ENCODE results near the gene IGFALS. TPM values are rescaled to one million over a fixed set of nuclear protein-coding genes. Genes with fewer than 3 reads are reported as not detected.

IGFALS gene
- total RNA-seq, 2 donors from 2014 or later: not detected

- DNase-seq (ENCODE audit: low spot score in 2 of 2) (no peak), ATAC-seq (no peak)
- Mint-ChIP-seq H3K9me3 (no peaks in the 10 kb centered on the region), H3K36me3 (peaks cover 11 to 14% of the 10 kb centered on the region in 2 donors), H3K27ac (peak overlapping the region in 1 of 2 donors; percentile 9)
These were observed 18.3 kb downstream of the IGFALS start for GRCh38 chr16:1775006-1775845.

GRCh38 chr16:1774448-1774780 is 19.1 kb downstream of the IGFALS start:
- no peak for DNase-seq (ENCODE audit: low spot score in 2 of 2)
- peaks cover 11 to 15% of the 10 kb centered on the region in 2 donors for H3K36me3 Mint-ChIP-seq
- no peaks in the 10 kb centered on the region for H3K9me3 Mint-ChIP-seq
- peak overlapping the region in 1 of 2 donors; percentile 88 for H3K27ac Mint-ChIP-seq
- no peak for ATAC-seq

- Mint-ChIP-seq H3K9me3 (no peaks in the 10 kb centered on the region), H3K36me3 (peaks cover 11 to 15% of the 10 kb centered on the region in 2 donors), H3K27ac (peak overlapping the region; percentile 81 to 88)
- DNase-seq (ENCODE audit: low spot score in 2 of 2) (no peak), ATAC-seq (no peak)
These were observed 19.6 kb downstream of the IGFALS start for GRCh38 chr16:1773703-1774447.

- ATAC-seq (peak; percentile 59 to 63), DNase-seq (ENCODE audit: low spot score in 2 of 2) (peak; percentile 82 to 88)
- no peaks in the 10 kb centered on the region for H3K9me3 Mint-ChIP-seq
- peak within 1 kb of the TSS; percentile 88 to 100 for H3K27ac Mint-ChIP-seq
- H3K36me3 Mint-ChIP-seq: peaks cover 11 to 15% of the 10 kb centered on the region in 2 donors
These were observed 20.4 kb downstream of the IGFALS start, which contains the start of gene MRPS34 for GRCh38 chr16:1772908-1773702. Gene MRPS34 (minus strand): TSS chr16:1773134. CDS start chr16:1773119, 15 bp downstream.

- ATAC-seq (peak; percentile 42), DNase-seq (ENCODE audit: low spot score in 2 of 2) (peak; percentile 64 to 76)
- peak within 1 kb of the TSS; percentile 88 to 100 for H3K27ac Mint-ChIP-seq
- H3K9me3 Mint-ChIP-seq: no peaks in the 10 kb centered on the region
- peaks cover 11 to 15% of the 10 kb centered on the region in 2 donors for H3K36me3 Mint-ChIP-seq
These were observed 21.1 kb downstream of the IGFALS start, which contains the start of gene EME2 for GRCh38 chr16:1772362-1772907. Gene EME2 (plus strand): TSS chr16:1772810. CDS start chr16:1773228, 418 bp downstream.

- no peaks in the 10 kb centered on the region for H3K9me3 Mint-ChIP-seq
- ATAC-seq: no peak
- DNase-seq (ENCODE audit: low spot score in 2 of 2): no peak
- peaks cover 11 to 15% of the 10 kb centered on the region in 2 donors for H3K36me3 Mint-ChIP-seq
- peak overlapping the region; percentile 88 to 100 for H3K27ac Mint-ChIP-seq
These were observed 21.6 kb downstream of the IGFALS start for GRCh38 chr16:1771864-1772361.

GRCh38 chr16:1771188-1771863 is 22.2 kb downstream of the IGFALS start, which contains the start of gene NME3:
Gene NME3 (minus strand): TSS chr16:1771543. CDS start chr16:1771534, 9 bp downstream.
- peaks cover 11 to 15% of the 10 kb centered on the region in 2 donors for H3K36me3 Mint-ChIP-seq
- ATAC-seq (peak; percentile 54 to 60), DNase-seq (ENCODE audit: low spot score in 2 of 2) (peak; percentile 82 to 86)
- no peaks in the 10 kb centered on the region for H3K9me3 Mint-ChIP-seq
- peak within 1 kb of the TSS; percentile 88 to 100 for H3K27ac Mint-ChIP-seq

GRCh38 chr16:1770328-1771187 is 22.9 kb downstream of the IGFALS start:
- H3K27ac Mint-ChIP-seq: peak overlapping the region; percentile 84 to 92
- H3K9me3 Mint-ChIP-seq: no peaks in the 10 kb centered on the region
- DNase-seq (ENCODE audit: low spot score in 2 of 2) (peak; percentile 49 to 77), ATAC-seq (peak; percentile 0 to 35)
- H3K36me3 Mint-ChIP-seq: peaks cover 11 to 15% of the 10 kb centered on the region in 2 donors

- ATAC-seq (no peak), DNase-seq (ENCODE audit: low spot score in 2 of 2) (no peak)
- Mint-ChIP-seq H3K9me3 (no peaks in the 10 kb centered on the region), H3K27ac (peak overlapping the region; percentile 84 to 92), H3K36me3 (peaks cover 11 to 15% of the 10 kb centered on the region in 2 donors)
These were observed 23.9 kb downstream of the IGFALS start for GRCh38 chr16:1769402-1770300.

- peak overlapping the region; percentile 14 to 79 for H3K27ac Mint-ChIP-seq
- ATAC-seq: no peak
These were observed 24.6 kb downstream of the IGFALS start for GRCh38 chr16:1768767-1769401.

GRCh38 chr16:1768061-1768766 is 25.3 kb downstream of the IGFALS start:
- H3K36me3 Mint-ChIP-seq: peaks cover 11 to 15% of the 10 kb centered on the region in 2 donors
- ATAC-seq: no peak

More at GRCh38 chr16:1768767-1769401, 24.6 kb downstream of the IGFALS start:
- DNase-seq (ENCODE audit: low spot score in 2 of 2): no peak
- Mint-ChIP-seq H3K36me3 (peaks cover 11 to 15% of the 10 kb centered on the region in 2 donors), H3K9me3 (no peaks in the 10 kb centered on the region)

GRCh38 chr16:1767116-1767994 is 26.1 kb downstream of the IGFALS start:
- Mint-ChIP-seq H3K27ac (peak overlapping the region in 1 of 2 donors; percentile 79), H3K36me3 (peaks cover 9 to 12% of the 10 kb centered on the region in 2 donors), H3K9me3 (no peaks in the 10 kb centered on the region)
- peak in 1 of 2 donors; percentile 58 for DNase-seq (ENCODE audit: low spot score in 2 of 2)
- no peak for ATAC-seq

More at GRCh38 chr16:1768061-1768766, 25.3 kb downstream of the IGFALS start:
- peak overlapping the region in 1 of 2 donors; percentile 79 for H3K27ac Mint-ChIP-seq
- no peak for DNase-seq (ENCODE audit: low spot score in 2 of 2)
- H3K9me3 Mint-ChIP-seq: no peaks in the 10 kb centered on the region

All from activated naive CD4-positive, alpha-beta T cell treated with anti-CD3 and anti-CD28 coated beads, Interleukin-2, amount 50 U/mL, for 72 hours (primary cell).